GM13977 (cell line): ENCODE data around the gene LRRC32.

Experiments
- DNase-seq: peaks from one replicate; pipeline ENCODE4 v3.0.0; 2012; ENCODE audit warnings: low spot score
- in situ Hi-C: fragments of 300-500 bp; cut with MboI; formaldehyde crosslinking; loops from one replicate; pipeline ENCODE4 v1.12.0; 2022; ENCODE audit warnings: low sequenced_read_pairs, low pct_unique_long_range_greater_than_20kb, mixed read lengths, inconsistent platforms; ENCODE audit not compliant: unreplicated experiment
- TF ChIP-seq, protein P1 (sequence below): IDR thresholded peaks from 2 replicates; pipeline ENCODE4 v1.5.1; 2012; ENCODE audit warnings: mild to moderate bottlenecking, control low read depth; ENCODE audit not compliant: insufficient read depth; ENCODE audit errors: extremely low read depth, missing control alignments

The LRRC32 gene

DNA sequence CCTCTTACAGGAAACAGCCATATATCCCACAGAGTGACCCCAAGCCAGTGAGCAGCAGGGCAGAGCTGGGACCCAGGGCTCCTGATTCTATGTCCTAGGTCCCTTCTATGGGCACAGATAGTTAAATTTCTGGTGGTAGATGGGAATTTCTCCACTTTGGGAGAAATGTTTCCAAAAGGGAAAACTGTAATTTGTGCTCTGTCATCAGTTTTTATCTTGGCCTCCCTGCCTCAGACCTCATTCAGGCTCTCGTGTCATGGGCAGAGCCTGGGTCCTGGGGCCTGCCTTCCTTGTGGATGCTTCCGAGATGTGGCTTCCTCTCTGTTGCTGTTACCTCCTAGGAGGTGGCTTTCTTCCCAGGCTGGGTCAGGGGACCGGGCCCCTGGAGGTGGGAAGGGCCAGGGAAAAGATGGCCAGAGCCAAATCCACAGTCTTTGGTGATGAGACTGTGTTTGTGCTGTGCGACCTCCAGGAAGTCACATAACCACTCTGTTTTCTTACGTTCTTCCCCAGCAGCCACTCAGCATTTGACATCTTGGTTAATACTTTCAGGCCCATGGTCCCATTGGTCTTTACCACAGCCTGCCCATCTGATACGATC lies 8.6 kb downstream of the LRRC32 start:
- in situ Hi-C loops, result loop anchor here (25.0 kb wide), 1 partner anchor 450 kb away; the partner anchor contains the start of gene WNT11
- TF ChIP-seq, protein P1, sequence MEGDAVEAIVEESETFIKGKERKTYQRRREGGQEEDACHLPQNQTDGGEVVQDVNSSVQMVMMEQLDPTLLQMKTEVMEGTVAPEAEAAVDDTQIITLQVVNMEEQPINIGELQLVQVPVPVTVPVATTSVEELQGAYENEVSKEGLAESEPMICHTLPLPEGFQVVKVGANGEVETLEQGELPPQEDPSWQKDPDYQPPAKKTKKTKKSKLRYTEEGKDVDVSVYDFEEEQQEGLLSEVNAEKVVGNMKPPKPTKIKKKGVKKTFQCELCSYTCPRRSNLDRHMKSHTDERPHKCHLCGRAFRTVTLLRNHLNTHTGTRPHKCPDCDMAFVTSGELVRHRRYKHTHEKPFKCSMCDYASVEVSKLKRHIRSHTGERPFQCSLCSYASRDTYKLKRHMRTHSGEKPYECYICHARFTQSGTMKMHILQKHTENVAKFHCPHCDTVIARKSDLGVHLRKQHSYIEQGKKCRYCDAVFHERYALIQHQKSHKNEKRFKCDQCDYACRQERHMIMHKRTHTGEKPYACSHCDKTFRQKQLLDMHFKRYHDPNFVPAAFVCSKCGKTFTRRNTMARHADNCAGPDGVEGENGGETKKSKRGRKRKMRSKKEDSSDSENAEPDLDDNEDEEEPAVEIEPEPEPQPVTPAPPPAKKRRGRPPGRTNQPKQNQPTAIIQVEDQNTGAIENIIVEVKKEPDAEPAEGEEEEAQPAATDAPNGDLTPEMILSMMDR, result no peak
- no peak for DNase-seq

DNA sequence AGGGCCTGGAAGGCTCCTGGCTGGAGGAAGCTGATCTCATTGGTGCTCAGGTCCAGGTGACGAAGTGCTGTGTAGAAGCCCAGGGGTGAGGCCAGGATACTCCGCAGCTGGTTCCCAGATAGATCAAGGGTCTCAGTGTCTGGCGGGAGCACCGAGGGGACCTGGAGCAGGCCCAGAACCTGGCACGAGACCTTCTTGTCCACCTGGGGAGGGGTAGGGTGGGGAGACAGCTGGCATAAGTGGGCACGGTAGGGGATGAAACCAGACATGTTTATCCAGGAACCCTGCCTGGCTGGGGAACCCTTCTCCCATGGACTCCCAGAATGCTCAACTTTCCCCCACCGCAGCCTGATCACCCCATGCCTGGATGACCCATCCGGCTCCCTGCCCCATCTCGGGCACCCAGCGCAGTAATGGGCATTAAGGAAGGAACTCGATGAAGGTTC lies 9.2 kb downstream of the LRRC32 start:
- in situ Hi-C loops, result loop anchor here (25.0 kb wide), 1 partner anchor 449 kb away; the partner anchor contains the start of gene WNT11
- TF ChIP-seq, protein P1, result no peak
- no peak for DNase-seq

GRCh38 chr11:76660533-76661305 lies 9.8 kb downstream of the LRRC32 start:
- in situ Hi-C loops, result loop anchor here (25.0 kb wide), 1 partner anchor 448 kb away; the partner anchor contains the start of gene WNT11
- DNase-seq, result no peak
- TF ChIP-seq, protein P1, result no peak

DNA sequence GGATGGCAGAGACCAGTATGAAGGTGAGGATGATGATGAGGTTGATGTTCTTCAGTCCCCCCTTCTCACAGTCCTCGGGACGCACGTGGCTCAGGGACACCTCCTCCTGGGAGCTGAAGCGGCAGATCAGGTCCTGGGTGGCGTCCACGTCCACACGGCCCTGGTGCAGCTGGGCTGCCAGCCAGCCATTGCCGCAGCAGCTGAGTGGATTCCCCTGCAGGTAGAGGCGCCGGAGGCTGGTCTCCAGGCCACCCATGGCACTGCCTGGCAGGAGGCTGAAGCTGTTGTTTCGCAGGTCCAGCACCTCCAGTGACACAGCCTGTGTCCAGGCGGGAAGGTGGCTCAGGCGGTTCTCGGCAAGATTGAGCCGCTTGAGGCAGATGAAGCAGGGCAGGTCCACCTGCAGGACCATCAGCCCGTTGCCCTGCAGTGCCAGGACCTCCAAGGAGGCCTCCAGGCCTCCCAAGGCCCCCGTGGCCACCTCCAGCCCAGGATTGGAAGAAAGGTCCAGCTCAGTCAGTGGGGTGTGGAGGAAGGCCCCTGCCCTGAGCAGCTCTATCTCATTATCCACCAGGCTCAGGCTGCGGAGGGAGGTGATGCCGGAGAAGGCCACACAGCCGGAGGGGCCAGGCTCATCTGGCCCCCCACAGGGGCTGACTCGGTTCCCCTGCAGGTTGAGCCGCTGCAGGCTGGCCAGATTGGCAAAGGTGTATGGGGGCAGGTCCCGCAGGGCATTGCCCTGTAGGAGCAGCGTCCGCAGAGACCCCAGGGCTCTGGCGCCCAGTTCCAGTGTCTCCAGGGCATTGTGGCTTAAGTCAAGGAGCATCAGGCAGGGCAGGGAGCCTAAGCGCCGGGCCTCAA lies 10.6 kb downstream of the LRRC32 start:
- TF ChIP-seq, protein P1, result no peak
- DNase-seq, result no peak
- in situ Hi-C loops, result loop anchor here (25.0 kb wide), 1 partner anchor 448 kb away; the partner anchor contains the start of gene WNT11

DNA sequence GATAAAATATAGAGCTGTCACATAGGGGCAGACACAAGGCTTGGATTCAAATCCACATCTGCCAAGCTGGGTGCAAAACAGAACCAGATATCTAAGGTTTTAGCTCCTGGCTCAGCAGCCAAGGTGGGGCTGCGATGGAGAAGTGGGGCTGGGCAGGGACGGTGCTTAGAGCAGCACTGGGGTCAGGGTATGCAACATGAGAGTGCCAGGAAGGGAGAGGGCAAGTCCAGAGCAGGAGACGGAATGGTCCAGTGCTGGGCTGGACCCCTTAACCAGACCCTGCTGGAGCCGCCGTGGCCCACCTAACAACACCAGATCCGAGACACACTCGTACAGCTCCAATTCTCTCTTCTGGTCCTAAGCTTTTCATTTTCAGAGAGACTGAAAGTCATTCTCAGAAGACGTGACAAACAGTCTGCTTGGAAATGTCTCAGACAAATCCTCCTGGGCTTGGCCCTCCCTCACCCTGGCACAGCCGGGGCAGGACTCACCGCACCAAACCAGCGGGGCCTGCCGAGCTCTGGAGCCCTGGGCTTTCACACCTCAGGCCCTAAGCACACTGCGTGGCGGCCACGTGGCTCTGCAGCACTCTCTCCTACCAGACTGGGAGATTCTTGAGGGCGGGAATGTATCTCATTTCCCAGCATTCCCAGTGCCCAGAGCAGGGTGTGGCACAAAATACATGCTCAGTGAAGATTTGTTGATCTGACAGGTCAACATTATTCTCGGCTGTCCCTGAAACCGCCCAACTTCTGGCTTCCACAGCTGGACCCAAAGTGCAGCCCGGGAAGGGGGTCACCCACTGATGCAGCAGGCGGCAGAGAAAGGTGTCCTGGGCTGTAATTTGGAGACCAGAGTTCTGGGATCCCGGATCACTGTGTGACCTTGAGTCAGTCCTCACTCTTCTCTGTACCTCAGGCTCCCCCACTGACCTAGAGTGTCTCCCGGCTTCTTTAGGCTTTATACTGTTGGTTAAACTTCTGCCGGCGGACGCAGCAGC lies 11.6 kb downstream of the LRRC32 start:
- peak; percentile 17 for DNase-seq
- TF ChIP-seq, protein P1, result no peak
- in situ Hi-C loops, result loop anchor here (25.0 kb wide), 1 partner anchor 447 kb away; the partner anchor contains the start of gene WNT11
